Stimulated activated CD8-positive, alpha-beta memory T cell treated with anti-CD3 and anti-CD28 coated beads, Interleukin-4, amount 100 ng/mL, for 1 hour (primary cell): Measurements from ENCODE around the gene RAX2.
"Not testable (repeated sequence)": the region's sequence is repeated elsewhere in the genome, so short reads cannot be mapped to it uniquely, and the experiment has no call there.

Experiments used
- DNase-seq, 2 donors: peaks; one replicate each; pipeline ENCODE4 v3.0.0-alpha.2; 2020; ENCODE audit warnings: low read depth in 2 of 2, low spot score in 1 of 2

Gene RAX2

DNA sequence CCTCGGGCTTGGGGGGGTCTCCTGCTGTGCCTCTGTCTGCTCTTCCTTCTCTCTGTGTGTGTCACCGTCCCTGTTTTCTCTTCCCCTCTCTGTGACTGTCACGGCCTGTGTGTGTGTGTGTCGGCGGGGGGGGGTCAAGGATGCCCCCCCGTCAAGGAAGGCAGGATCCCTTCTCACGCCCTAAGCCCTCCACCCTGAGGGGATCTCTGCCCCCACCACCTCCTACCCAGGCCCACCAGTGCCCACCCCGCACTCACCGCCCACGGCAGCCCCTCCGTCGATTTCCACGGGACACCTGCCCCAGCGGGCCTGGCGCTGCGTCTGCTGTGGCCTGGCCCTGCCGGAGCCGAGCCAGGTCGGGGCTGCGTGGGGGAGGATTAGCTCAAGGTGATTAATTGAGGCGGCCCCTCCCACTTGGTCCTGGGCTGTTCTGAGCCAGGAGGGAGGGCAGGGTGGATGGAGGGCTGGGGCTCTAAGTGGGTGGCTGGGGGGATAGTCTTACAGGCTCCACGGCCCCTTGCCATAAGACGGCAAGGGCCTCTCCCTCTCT lies at the start of gene RAX2:
Gene RAX2, minus strand, starts transcription at position 323 of the 550 bp plus-strand sequence. CDS start 486 bp downstream, outside the sequence.
- no peak for DNase-seq

- no peak for DNase-seq
Observed at GRCh38 chr19:3821156-3821555, 49.1 kb upstream of the RAX2 start.

GRCh38 chr19:3819989-3820388 lies 48.0 kb upstream of the RAX2 start:
- no peak for DNase-seq

- no peak for DNase-seq
Observed at GRCh38 chr19:3818918-3819317, 46.9 kb upstream of the RAX2 start.

DNA sequence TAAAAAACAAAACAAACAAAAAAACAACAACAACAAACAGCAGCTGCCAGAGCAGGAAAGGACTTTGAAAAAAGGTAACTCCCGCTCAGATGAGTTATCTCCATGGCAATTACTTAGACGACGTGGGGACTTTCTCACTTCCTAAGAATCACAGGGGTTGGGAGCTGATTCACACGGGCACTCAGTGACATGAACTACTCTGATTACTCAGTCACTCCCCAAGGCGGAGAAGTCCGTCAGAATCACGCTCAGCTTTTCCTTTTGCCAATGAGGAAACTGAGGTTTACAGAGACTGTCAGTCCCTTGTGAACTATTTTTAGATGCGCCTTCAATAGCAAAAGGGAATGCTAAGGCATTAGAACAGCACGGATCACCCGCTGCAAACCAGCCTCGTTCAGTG lies 46.4 kb upstream of the RAX2 start:
- no peak for DNase-seq

DNA sequence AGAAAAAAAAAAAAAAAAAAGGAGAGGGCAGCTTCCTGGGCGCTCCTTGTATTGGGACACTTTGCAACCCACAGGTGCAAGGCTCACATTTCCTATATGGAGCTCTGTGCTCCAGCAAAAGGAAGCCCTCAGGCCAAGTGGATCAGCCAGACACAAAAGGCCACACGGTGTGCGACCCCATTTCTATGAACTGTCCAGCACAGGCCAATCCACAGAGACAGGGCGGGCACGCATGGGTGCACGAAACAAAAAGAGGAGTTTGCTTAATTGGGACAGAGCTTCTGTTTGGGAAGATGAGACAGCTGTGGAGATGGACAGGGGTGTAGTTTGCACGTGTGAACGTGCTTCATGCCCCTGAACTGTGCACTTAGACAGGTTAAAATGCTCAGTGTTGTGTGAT lies 45.7 kb upstream of the RAX2 start:
- no peak for DNase-seq

- DNase-seq: no peak
Observed at GRCh38 chr19:3816566-3817218, 44.7 kb upstream of the RAX2 start.

- not testable (repeated sequence) for DNase-seq
Observed at GRCh38 chr19:3816148-3816547, 44.1 kb upstream of the RAX2 start.

DNA sequence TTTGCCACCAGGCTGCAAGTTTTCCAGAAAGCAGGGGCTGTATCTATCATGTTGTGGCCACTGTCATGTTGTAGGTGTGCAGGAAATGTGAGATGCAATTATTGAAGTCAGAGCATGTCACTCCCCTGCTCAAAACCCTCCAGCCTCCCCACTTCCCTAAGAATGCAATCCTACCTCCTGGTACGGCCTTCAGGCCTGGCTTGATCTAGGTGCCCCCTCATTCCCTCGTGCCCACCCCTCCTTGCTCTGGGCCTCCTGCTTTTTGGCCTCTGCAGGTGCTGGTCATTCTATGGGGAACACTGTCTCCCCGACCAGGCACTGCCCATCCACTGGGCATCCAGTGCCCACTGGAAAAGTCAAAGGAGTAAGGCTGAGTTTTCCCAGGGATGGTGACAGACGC lies 42.6 kb upstream of the RAX2 start:
- DNase-seq: no peak

DNA sequence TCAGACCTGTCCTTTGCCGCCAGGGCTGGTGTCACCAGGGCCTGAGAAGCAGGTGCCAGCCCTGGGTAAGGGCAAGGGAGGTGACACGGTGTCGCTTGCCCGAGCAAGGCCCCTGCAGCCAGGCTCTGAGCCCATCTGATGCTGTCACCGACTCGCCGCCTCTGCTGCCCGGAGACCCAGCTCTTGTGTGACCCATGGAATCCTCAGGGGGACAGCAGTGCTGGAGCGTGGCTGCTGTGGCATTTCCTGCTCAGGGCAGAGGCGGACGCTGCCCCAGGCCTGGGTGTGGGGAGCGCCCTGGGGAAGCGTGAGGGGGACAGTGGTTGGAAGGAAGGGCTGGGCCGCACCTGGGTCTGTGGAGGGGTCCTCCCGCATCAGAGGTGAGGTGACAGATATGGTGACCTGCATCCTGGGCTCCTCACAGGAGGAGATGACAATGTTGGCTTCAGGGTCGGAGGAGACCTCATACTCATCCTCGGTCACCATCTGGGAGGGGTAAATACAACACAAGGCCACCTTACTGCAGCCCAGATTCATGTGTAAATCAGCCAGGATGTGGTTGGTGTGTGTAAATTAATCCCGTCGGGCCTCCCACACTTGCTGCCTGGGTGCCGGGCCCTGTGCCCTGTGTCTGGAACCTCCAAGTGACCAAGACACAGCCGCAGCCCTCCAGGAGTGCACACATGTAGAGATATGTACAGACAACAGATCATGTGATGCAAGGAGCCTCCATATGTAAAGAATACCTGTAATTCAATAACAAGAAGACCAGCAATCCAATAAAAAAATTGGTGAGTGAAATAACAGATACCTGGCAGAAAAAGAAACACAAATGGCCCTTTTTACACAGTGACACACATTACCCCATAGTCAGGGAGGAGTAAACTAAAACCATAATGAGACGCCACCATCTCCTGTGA lies 41.7 kb upstream of the RAX2 start:
- DNase-seq: no peak

DNA sequence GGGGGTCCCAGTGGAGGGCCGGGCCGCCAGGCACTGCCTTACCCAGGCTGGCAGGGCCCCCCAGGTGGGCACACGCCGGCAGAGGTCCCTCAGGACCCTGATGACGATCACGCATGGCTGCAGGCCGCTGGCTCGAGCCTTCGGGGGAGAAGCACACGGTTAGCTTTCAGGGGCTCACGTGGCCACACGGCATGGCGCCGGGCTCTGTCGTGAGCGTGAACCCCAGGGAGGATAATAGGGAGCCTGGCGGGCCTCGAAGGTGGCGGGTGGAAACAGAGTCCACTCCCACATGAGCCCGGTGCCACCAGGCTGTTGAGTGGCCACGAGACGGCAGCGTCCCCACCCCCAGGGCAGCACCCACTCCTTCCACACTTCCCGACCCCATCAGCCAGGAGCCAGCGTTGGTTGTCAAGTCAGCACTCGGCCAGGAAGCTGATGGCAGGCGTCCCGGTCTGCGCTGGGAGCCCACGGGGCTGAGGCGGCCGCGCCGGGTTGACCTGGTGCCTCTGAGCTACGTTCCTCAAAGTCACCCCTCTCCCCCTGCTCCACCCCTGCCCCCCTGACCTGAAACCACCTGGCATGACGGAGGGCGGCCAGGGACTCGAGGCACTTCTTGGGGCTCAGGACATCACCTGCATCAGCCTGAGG lies 38.8 kb upstream of the RAX2 start:
- no peak for DNase-seq

- no peak for DNase-seq
Observed at GRCh38 chr19:3809881-3810707, 38.1 kb upstream of the RAX2 start.

DNA sequence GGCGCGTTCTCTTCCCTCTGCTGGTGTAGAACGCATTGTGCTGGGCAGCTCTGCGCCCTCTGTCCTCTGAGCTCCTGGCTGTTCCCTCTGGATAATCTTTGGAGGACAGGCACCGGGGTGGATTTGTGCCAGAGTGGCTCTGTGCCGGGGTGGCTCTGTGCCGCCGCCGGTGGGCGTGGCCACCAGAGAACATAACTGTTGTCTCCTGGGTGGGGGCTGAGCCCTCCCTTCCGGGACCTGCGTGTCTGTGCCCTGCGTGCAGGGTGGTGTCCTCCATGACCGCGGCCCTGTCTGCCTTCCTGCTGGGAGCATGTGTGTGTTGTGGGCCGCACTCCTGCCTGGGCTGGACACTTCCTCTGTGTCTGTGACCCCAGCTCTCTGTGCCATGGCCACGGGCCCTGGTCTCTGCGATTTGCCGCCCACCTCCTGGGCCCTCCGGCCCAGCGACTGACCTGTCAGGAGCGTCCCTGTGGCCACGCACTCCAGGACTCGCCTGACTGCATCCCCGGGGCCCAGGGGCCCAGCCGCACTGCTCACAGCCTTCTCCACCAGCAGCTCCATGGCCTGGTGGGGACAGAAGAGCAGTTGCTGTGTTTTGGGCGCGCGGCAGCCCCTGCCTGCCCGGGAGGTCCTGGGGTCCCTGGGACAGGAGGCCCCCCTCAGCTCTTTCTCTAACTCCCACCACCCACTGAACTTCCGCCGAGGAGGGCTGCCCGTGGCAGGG lies 36.6 kb upstream of the RAX2 start:
- DNase-seq: no peak

GRCh38 chr19:3807574-3808354 lies 35.7 kb upstream of the RAX2 start:
- DNase-seq: no peak

- no peak for DNase-seq
Observed at GRCh38 chr19:3807131-3807480, 35.1 kb upstream of the RAX2 start.

DNA sequence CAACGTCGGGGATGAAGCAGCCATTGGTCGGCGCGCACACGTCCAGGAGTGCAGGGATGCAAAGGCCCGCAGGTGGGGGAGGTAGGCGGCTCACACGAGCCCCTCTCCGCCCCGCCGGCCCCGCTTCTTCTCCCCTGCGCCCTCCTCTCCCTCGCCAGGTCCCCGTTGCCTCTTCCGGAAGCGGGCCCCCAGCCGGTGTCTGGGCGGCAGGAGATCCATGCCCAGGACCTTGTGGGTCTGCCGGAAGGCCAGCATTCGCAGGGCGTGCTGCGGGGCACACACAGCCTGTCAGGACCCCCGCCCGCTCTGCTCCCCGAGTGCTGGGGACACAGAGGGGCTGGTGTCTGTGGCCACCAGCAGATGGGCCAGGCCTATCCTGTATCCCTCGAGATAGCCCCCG lies 33.8 kb upstream of the RAX2 start:
- DNase-seq: no peak

- DNase-seq: no peak
Observed at GRCh38 chr19:3804429-3804828, 32.4 kb upstream of the RAX2 start.

- DNase-seq: no peak
Observed at GRCh38 chr19:3803986-3804385, 32.0 kb upstream of the RAX2 start.

DNA sequence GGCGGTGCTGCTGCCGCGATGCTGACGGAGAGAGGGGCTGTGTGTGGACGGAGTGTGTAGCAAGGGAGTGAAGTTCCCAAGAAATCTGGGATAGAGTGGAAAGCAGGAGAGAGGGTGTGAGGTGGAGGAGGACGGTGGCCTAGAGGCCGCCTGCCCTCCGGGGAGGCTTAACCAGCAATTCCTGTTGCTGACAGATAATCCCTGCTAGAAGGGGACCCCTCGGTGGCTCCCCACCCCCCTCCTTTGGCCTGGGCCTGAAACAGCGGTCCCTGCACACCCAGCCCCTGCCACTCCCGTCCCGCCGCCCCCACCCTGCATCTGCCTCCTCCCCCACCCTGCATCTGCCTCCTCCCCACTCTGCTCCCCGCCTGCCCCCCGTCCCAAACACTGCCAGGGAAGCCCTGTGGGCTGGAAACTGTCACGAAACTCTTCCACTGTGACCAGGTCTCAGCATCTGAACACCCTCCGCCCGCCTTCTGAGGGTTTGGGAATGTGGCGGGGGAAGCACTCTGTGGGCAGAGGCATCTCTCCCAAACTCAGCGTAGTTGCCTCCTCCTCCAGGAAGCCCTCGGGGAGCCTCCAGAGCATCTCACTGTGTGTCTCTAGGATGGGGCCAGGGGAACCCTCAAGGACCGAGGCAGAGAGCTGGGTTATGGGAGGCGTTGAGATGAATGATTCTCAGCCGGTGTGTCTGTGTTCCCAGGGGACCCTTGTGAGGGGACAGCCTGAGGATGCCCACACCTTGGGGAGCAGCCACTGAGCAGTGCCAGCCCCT lies 31.3 kb upstream of the RAX2 start:
- no peak for DNase-seq
